Activated CD8-positive, alpha-beta memory T cell treated with anti-CD3 and anti-CD28 coated beads for 36 hours (primary cell): Measurements from ENCODE around the gene RNU4-1. TPM values are rescaled to one million over a fixed set of nuclear protein-coding genes. Genes with fewer than 3 reads are reported as not detected.

Experiments used
- CTCF ChIA-PET: fragments of 350-600 bp; sonication (Branson Sonifier 250); formaldehyde crosslinking; loops from one replicate; lab custom pipeline; 2021; ENCODE audit warnings: antibody characterized with exemption; lab: Charles Lee
- POLR2A ChIA-PET: fragments of 350-600 bp; sonication (Branson Sonifier 250); formaldehyde crosslinking; loops from one replicate; lab custom pipeline; 2021; ENCODE audit warnings: antibody characterized with exemption; lab: Charles Lee
- total RNA-seq, 2 experiments: library from RNA; stranded (reverse); gene quantifications; one replicate each; pipeline ENCODE4 v1.2.3, GENCODE V29; 2021

The RNU4-1 gene
- total RNA-seq, 2 experiments from 2014 or later = 620 to 702 TPM

- ChIA-PET CTCF (interaction anchor here (0.6 to 11.1 kb wide), 8 partner anchors 11 to 234 kb away, joined by 3 to 268 read pairs (median 7); partner anchors contain the start of genes RNU4-2 and RPLP0), POLR2A (interaction anchor here (0.6 to 5.6 kb wide), 10 partner anchors 13 to 274 kb away, joined by 3 to 71 read pairs (median 10); partner anchors contain the start of genes DYNLL1, RNU4-1, RNU4-2 and RPLP0)
Measured at GRCh38 chr12:120264086-120264903, 28.7 kb downstream of the RNU4-1 start.

GRCh38 chr12:120263748-120264085 lies 29.3 kb downstream of the RNU4-1 start:
- ChIA-PET POLR2A (interaction anchor here (0.6 to 5.6 kb wide), 7 partner anchors 12 to 274 kb away, joined by 3 to 71 read pairs (median 3); partner anchors contain the start of genes DYNLL1, RNU4-1, RNU4-2 and RPLP0), CTCF (interaction anchor here (0.5 to 11.1 kb wide), 5 partner anchors 11 to 494 kb away, joined by 3 to 268 read pairs (median 12); partner anchors contain the start of gene RPLP0)

- ChIA-PET POLR2A (interaction anchor here (0.6 to 5.6 kb wide), 5 partner anchors 11 to 273 kb away, joined by 3 to 71 read pairs (median 20); partner anchors contain the start of genes RNU4-1, RNU4-2 and RPLP0), CTCF (interaction anchor here (0.5 to 11.1 kb wide), 8 partner anchors 10 to 493 kb away, joined by 3 to 268 read pairs (median 8); partner anchors contain the start of gene RPLP0)
Measured at GRCh38 chr12:120262852-120263747, 29.9 kb downstream of the RNU4-1 start.

- CTCF ChIA-PET = interaction anchor here (0.7 to 11.1 kb wide), 7 partner anchors 9 to 61 kb away, joined by 3 to 268 read pairs (median 9); partner anchors contain the start of gene RPLP0
- POLR2A ChIA-PET = interaction anchor here (2.2 to 5.6 kb wide), 4 partner anchors 11 to 62 kb away, joined by 7 to 71 read pairs (median 20); partner anchors contain the start of genes RNU4-1, RNU4-2 and RPLP0
Measured at GRCh38 chr12:120261951-120262851, 30.8 kb downstream of the RNU4-1 start.

GRCh38 chr12:120260607-120261006 lies 32.4 kb downstream of the RNU4-1 start:
- ChIA-PET POLR2A (interaction anchor here (0.6 to 2.2 kb wide), 2 partner anchors 9 to 29 kb away, joined by 7 read pairs; no protein-coding TSS in a partner anchor), CTCF (interaction anchor here (3.2 to 11.1 kb wide), 2 partner anchors 33 to 60 kb away, joined by 12 to 268 read pairs; partner anchors contain the start of gene RPLP0)

- ChIA-PET POLR2A (interaction anchor here (0.9 to 2.2 kb wide), 2 partner anchors 28 to 32 kb away, joined by 3 to 7 read pairs; no protein-coding TSS in a partner anchor), CTCF (interaction anchor here (11.1 kb wide), 1 partner anchor 32 kb away, joined by 268 read pairs; no protein-coding TSS in a partner anchor)
Measured at GRCh38 chr12:120259418-120260202, 33.4 kb downstream of the RNU4-1 start.

- ChIA-PET CTCF (interaction anchor here (11.1 kb wide), 1 partner anchor 30 kb away, joined by 268 read pairs; no protein-coding TSS in a partner anchor), POLR2A (interaction anchor here (0.7 to 2.2 kb wide), 2 partner anchors 22 to 33 kb away, joined by 4 to 6 read pairs; partner anchors contain the start of gene RNU4-2)
Measured at GRCh38 chr12:120258323-120258896, 34.6 kb downstream of the RNU4-1 start.

- CTCF ChIA-PET = interaction anchor here (0.6 to 12.4 kb wide), 2 partner anchors 9 to 27 kb away, joined by 3 to 92 read pairs; no protein-coding TSS in a partner anchor
- POLR2A ChIA-PET = interaction anchor here (0.9 to 2.2 kb wide), 3 partner anchors 27 to 34 kb away, joined by 3 to 6 read pairs (median 4); partner anchors contain the start of gene RNU4-2
Measured at GRCh38 chr12:120257041-120257821, 35.8 kb downstream of the RNU4-1 start.

GRCh38 chr12:120254809-120255208 lies 38.2 kb downstream of the RNU4-1 start:
- POLR2A ChIA-PET = no interaction called here
- CTCF ChIA-PET = interaction anchor here (1.4 to 12.4 kb wide), 4 partner anchors 9 to 36 kb away, joined by 4 to 92 read pairs (median 16); partner anchors contain the start of gene PXN

- POLR2A ChIA-PET = interaction anchor here (1.4 to 3.5 kb wide), 2 partner anchors 9 to 52 kb away, joined by 6 to 20 read pairs; partner anchors contain the start of gene RPLP0
- CTCF ChIA-PET = interaction anchor here (0.7 to 12.4 kb wide), 5 partner anchors 11 to 310 kb away, joined by 4 to 92 read pairs (median 5); partner anchors contain the start of gene PXN
Measured at GRCh38 chr12:120253313-120253712, 39.7 kb downstream of the RNU4-1 start.

- POLR2A ChIA-PET = interaction anchor here (1.3 to 3.5 kb wide), 3 partner anchors 10 to 51 kb away, joined by 6 to 20 read pairs (median 14); partner anchors contain the start of genes RNU4-2 and RPLP0
- CTCF ChIA-PET = interaction anchor here (1.0 to 12.4 kb wide), 4 partner anchors 12 to 32 kb away, joined by 3 to 92 read pairs (median 16); partner anchors contain the start of gene PXN
Measured at GRCh38 chr12:120252071-120252906, 40.7 kb downstream of the RNU4-1 start.

- ChIA-PET POLR2A (interaction anchor here (1.3 to 3.5 kb wide), 4 partner anchors 11 to 51 kb away, joined by 3 to 20 read pairs (median 10); partner anchors contain the start of genes RNU4-2 and RPLP0), CTCF (interaction anchor here (1.0 to 12.4 kb wide), 6 partner anchors 11 to 31 kb away, joined by 3 to 92 read pairs (median 8); partner anchors contain the start of gene PXN)
Measured at GRCh38 chr12:120251364-120252070, 41.5 kb downstream of the RNU4-1 start.
